Panc1 (cell line): ENCODE data around the gene ZNF469. TPM values are rescaled to one million over a fixed set of nuclear protein-coding genes. Genes with fewer than 3 reads are reported as not detected.

Experiments
- ATAC-seq: fragments of 200-7000 bp; cut with Tn5 transposase; 2 replicates; pipeline ENCODE4 v1.9.1; 2020; ENCODE audit warnings: mild to moderate bottlenecking, moderate library complexity
- BruUV-seq: library from RNA; stranded (reverse); fragments of 400-500 nt; replicated peaks from 2 replicates; lab custom pipeline; 2021; lab: Mats Ljungman, UMichigan
- CTCF ChIA-PET: fragments of 300-600 bp; sonication (Branson Sonifier 250); formaldehyde crosslinking; loops from one replicate; lab custom pipeline; 2022; ENCODE audit warnings: antibody characterized with exemption; lab: Charles Lee
- POLR2A ChIA-PET: fragments of 300-600 bp; sonication (Branson Sonifier 250); formaldehyde crosslinking; loops from one replicate; lab custom pipeline; 2022; ENCODE audit warnings: antibody characterized with exemption; lab: Charles Lee
- DNase-seq: peaks from one replicate; pipeline ENCODE4 v3.0.0-alpha.2; 2010; ENCODE audit warnings: low read depth, low spot score
- H3K27ac ChIP-seq: 2 replicates; pipeline ENCODE4 v1.5.1; 2011; ENCODE audit warnings: mild to moderate bottlenecking, low read length, inconsistent platforms
- H3K27me3 ChIP-seq: fragments of 200-500 bp; sonication (Bioruptor generic); 2 replicates; pipeline ENCODE4 v1.6.0; 2014; ENCODE audit warnings: low read length, inconsistent platforms; ENCODE audit not compliant: control insufficient read depth, insufficient read depth
- H3K36me3 ChIP-seq: fragments of 200-500 bp; sonication (Bioruptor generic); 2 replicates; pipeline ENCODE4 v1.5.1; 2014; ENCODE audit warnings: inconsistent platforms, mild to moderate bottlenecking, low read length, moderate library complexity; ENCODE audit not compliant: control insufficient read depth, insufficient read depth
- H3K4me1 ChIP-seq: 2 replicates; pipeline ENCODE4 v1.5.1; 2011; ENCODE audit warnings: inconsistent platforms, mild to moderate bottlenecking, low read length, moderate library complexity; ENCODE audit not compliant: control insufficient read depth, insufficient read depth
- H3K4me3 ChIP-seq, 2 experiments: 2 replicates each; pipeline ENCODE4 v1.5.1; 2011 to 2012; ENCODE audit warnings: low read depth in 2 of 2, low read length in 2 of 2, mild to moderate bottlenecking in 2 of 2, inconsistent platforms in 1 of 2, moderate library complexity in 1 of 2
- H3K9me3 ChIP-seq: fragments of 200-500 bp; sonication (Bioruptor generic); 2 replicates; pipeline ENCODE4 v1.5.1; 2014; ENCODE audit warnings: low read depth, mild to moderate bottlenecking, inconsistent platforms, low read length, moderate library complexity; ENCODE audit not compliant: control insufficient read depth, insufficient read depth
- CTCF ChIP-seq: fragments of 450-650 bp; IDR thresholded peaks from 2 replicates; pipeline ENCODE4 v1.5.1; 2017; ENCODE audit warnings: mild to moderate bottlenecking
- POLR2AphosphoS5 ChIP-seq: IDR thresholded peaks from 2 replicates; pipeline ENCODE4 v1.6.1; 2012; ENCODE audit warnings: mild to moderate bottlenecking, low read depth, low read length, moderate library complexity
- SIN3A ChIP-seq: IDR thresholded peaks from 2 replicates; pipeline ENCODE4 v1.6.1; 2012; ENCODE audit warnings: low read depth, mild to moderate bottlenecking, low read length, moderate library complexity, borderline replicate concordance; ENCODE audit not compliant: insufficient read depth
- TCF7L2 ChIP-seq: IDR thresholded peaks from 2 replicates; pipeline ENCODE4 v1.6.1; 2011; ENCODE audit warnings: mild to moderate bottlenecking, low read depth, low read length, inconsistent platforms
- in situ Hi-C: cut with HindIII; loops from 2 replicates; pipeline ENCODE4 v1.10.0; 2016; ENCODE audit warnings: low sequenced_read_pairs, low pct_unique_long_range_greater_than_20kb
- intact Hi-C: fragments of 100-400 bp; cut with micrococcal nuclease; formaldehyde crosslinking; loops from one replicate; pipeline ENCODE4 v1.10.0; 2022; ENCODE audit not compliant: unreplicated experiment
- total RNA-seq: library from RNA; stranded (reverse); gene quantifications from one replicate; pipeline ENCODE4 v1.2.1, GENCODE V29; 2021; ENCODE audit not compliant: unreplicated experiment
- TF ChIP-seq, protein P1 (sequence below), 2 experiments: IDR thresholded peaks; 2 replicates each; pipeline ENCODE4 v1.6.1; 2011 to 2012; ENCODE audit warnings: low read depth in 2 of 2, control low read depth in 1 of 2, low read length in 1 of 2, mild to moderate bottlenecking in 1 of 2, moderate library complexity in 1 of 2; ENCODE audit not compliant: insufficient read depth in 1 of 2

The ZNF469 gene
- total RNA-seq, 1 experiment from 2014 or later = 1.3 TPM

GRCh38 chr16:88342491-88342890 lies 40.3 kb upstream of the ZNF469 start:
- no TSS peak for BruUV-seq
- DNase-seq = no peak
- intact Hi-C loops = no loop called here
- ChIA-PET CTCF (no interaction called here), POLR2A (no interaction called here)
- H3K4me1 ChIP-seq = no peaks in the 10 kb centered on the region
- no peaks in the 10 kb centered on the region for H3K9me3 ChIP-seq
- ATAC-seq = no peak
- H3K27ac ChIP-seq = no peak overlapping the region
- H3K36me3 ChIP-seq = no peaks in the 10 kb centered on the region
- no peak for TF ChIP-seq SIN3A
- TF ChIP-seq TCF7L2 = no peak
- TF ChIP-seq, protein P1, sequence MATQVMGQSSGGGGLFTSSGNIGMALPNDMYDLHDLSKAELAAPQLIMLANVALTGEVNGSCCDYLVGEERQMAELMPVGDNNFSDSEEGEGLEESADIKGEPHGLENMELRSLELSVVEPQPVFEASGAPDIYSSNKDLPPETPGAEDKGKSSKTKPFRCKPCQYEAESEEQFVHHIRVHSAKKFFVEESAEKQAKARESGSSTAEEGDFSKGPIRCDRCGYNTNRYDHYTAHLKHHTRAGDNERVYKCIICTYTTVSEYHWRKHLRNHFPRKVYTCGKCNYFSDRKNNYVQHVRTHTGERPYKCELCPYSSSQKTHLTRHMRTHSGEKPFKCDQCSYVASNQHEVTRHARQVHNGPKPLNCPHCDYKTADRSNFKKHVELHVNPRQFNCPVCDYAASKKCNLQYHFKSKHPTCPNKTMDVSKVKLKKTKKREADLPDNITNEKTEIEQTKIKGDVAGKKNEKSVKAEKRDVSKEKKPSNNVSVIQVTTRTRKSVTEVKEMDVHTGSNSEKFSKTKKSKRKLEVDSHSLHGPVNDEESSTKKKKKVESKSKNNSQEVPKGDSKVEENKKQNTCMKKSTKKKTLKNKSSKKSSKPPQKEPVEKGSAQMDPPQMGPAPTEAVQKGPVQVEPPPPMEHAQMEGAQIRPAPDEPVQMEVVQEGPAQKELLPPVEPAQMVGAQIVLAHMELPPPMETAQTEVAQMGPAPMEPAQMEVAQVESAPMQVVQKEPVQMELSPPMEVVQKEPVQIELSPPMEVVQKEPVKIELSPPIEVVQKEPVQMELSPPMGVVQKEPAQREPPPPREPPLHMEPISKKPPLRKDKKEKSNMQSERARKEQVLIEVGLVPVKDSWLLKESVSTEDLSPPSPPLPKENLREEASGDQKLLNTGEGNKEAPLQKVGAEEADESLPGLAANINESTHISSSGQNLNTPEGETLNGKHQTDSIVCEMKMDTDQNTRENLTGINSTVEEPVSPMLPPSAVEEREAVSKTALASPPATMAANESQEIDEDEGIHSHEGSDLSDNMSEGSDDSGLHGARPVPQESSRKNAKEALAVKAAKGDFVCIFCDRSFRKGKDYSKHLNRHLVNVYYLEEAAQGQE (IDR thresholded peaks at IDR 0.05; ENCODE audit: insufficient read depth in 1 of 2, low read depth in 2 of 2, low read length in 1 of 2) = no peak
- no peak for TF ChIP-seq POLR2AphosphoS5
- no peak for TF ChIP-seq CTCF
- no peak overlapping the region for H3K4me3 ChIP-seq
- H3K27me3 ChIP-seq = no peaks in the 10 kb centered on the region
- in situ Hi-C loops = no loop called here

GRCh38 chr16:88343271-88343791 lies 39.4 kb upstream of the ZNF469 start:
- intact Hi-C loops (no loop called here), in situ Hi-C loops (no loop called here)
- no peak for DNase-seq
- ATAC-seq = no peak
- Histone ChIP-seq H3K9me3 (no peaks in the 10 kb centered on the region), H3K4me1 (no peaks in the 10 kb centered on the region), H3K27ac (no peak overlapping the region), H3K27me3 (no peaks in the 10 kb centered on the region), H3K36me3 (no peaks in the 10 kb centered on the region), H3K4me3 (no peak overlapping the region)
- no TSS peak for BruUV-seq
- no peak for TF ChIP-seq TCF7L2
- TF ChIP-seq SIN3A = no peak
- TF ChIP-seq CTCF = no peak
- no peak for TF ChIP-seq POLR2AphosphoS5
- TF ChIP-seq, protein P1 (IDR thresholded peaks at IDR 0.05; ENCODE audit: insufficient read depth in 1 of 2, low read depth in 2 of 2, low read length in 1 of 2) = no peak
- CTCF ChIA-PET = no interaction called here
- POLR2A ChIA-PET = no interaction called here
